Adrenal gland (tissue), 5 donors: ENCODE measurements around the gene ENPP7.

ENCODE experiments used
- POLR2A ChIP-seq, 2 donors: fragments of 450-650 bp; IDR thresholded peaks; one replicate each; pipeline ENCODE4 v1.6.1; 2017; ENCODE audit warnings: antibody characterized with exemption in 2 of 2, mild to moderate bottlenecking in 2 of 2, moderate library complexity in 1 of 2
- TF ChIP-seq, protein P1 (sequence below), 6 experiments: fragments of 450-650 bp in 4 of 6; fragments of 200-600 bp in 2 of 6; sonication (generic) in 1 of 6; IDR thresholded peaks; 1 replicate in 5 of 6; 2 replicates in 1 of 6; pipeline versions ENCODE4 v1.5.1 to v1.8.0; 2016 to 2021; ENCODE audit warnings: antibody characterized with exemption in 6 of 6, mild to moderate bottlenecking in 2 of 6, moderate library complexity in 1 of 6
- donor health status: DM: no; HTN: no; CAD: no.

DNA sequence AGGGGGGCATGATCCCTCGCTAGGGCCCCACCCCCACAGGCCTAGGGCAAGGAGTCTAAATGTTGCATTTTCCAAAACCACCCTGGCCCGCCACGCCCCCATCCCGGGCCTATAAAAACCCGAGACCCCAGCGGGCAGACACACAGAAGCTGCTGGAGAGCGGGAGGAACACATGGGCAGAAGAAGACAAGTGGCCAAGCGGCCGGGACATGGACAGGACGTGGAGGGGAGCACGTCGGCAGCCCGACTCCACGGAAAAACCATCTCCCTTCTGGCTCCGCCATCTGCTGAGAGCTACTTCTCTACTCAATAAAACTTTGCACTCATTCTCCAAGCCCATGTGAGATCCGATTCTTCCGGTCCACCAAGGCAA, 34.1 kb upstream of the ENPP7 start:
- TF ChIP-seq, protein P1, sequence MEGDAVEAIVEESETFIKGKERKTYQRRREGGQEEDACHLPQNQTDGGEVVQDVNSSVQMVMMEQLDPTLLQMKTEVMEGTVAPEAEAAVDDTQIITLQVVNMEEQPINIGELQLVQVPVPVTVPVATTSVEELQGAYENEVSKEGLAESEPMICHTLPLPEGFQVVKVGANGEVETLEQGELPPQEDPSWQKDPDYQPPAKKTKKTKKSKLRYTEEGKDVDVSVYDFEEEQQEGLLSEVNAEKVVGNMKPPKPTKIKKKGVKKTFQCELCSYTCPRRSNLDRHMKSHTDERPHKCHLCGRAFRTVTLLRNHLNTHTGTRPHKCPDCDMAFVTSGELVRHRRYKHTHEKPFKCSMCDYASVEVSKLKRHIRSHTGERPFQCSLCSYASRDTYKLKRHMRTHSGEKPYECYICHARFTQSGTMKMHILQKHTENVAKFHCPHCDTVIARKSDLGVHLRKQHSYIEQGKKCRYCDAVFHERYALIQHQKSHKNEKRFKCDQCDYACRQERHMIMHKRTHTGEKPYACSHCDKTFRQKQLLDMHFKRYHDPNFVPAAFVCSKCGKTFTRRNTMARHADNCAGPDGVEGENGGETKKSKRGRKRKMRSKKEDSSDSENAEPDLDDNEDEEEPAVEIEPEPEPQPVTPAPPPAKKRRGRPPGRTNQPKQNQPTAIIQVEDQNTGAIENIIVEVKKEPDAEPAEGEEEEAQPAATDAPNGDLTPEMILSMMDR (IDR thresholded peaks at IDR 0.05), result no peak
- no peak for TF ChIP-seq POLR2A (IDR thresholded peaks at IDR 0.05)
